Left renal pelvis (tissue), 4 donors: ENCODE measurements around the gene NAXD. TPM values are rescaled to one million over a fixed set of nuclear protein-coding genes. Genes with fewer than 3 reads are reported as not detected.
"Not testable (repeated sequence)": the region's sequence is repeated elsewhere in the genome, so short reads cannot be mapped to it uniquely, and the experiment has no call there.

Experiments used
- DNase-seq, 4 donors: peaks; one replicate each; pipeline ENCODE4 v3.0.0-alpha.2; 2013; ENCODE audit warnings: low read depth in 4 of 4, low spot score in 3 of 4
- polyA plus RNA-seq, 4 donors: library from polyadenylated mRNA; unstranded; fragments of 120-200 nt; gene quantifications; one replicate each; pipeline ENCODE4 v1.2.1, GENCODE V29; 2013; ENCODE audit not compliant: insufficient read length in 4 of 4

Gene NAXD
- polyA plus RNA-seq, 4 donors, result 33.8 to 50.5 (median 41.3) TPM

GRCh38 chr13:110661256-110661655 is 45.9 kb downstream of the NAXD start:
- DNase-seq, result no peak

- DNase-seq, result no peak
Observed at GRCh38 chr13:110662091-110662490, 46.7 kb downstream of the NAXD start.

GRCh38 chr13:110662777-110663443 is 47.6 kb downstream of the NAXD start:
- no peak for DNase-seq

- DNase-seq, result no peak
Observed at GRCh38 chr13:110663491-110663890, 48.1 kb downstream of the NAXD start.

- no peak for DNase-seq
Observed at GRCh38 chr13:110664041-110664440, 48.7 kb downstream of the NAXD start.

GRCh38 chr13:110664673-110665072 is 49.3 kb downstream of the NAXD start:
- no peak for DNase-seq

- no peak for DNase-seq
Observed at GRCh38 chr13:110665491-110666254, 50.3 kb downstream of the NAXD start.

- no peak for DNase-seq
Observed at GRCh38 chr13:110666255-110666533, 50.8 kb downstream of the NAXD start.

GRCh38 chr13:110669036-110669435 is 53.7 kb downstream of the NAXD start:
- DNase-seq, result no peak

GRCh38 chr13:110669814-110670213 is 54.5 kb downstream of the NAXD start:
- DNase-seq, result not testable (repeated sequence)

- no peak for DNase-seq
Observed at GRCh38 chr13:110676595-110677587, 61.5 kb downstream of the NAXD start.

GRCh38 chr13:110677731-110678545 is 62.6 kb downstream of the NAXD start:
- no peak for DNase-seq

GRCh38 chr13:110680852-110681251 is 65.5 kb downstream of the NAXD start:
- DNase-seq, result no peak

GRCh38 chr13:110681868-110682550 is 66.7 kb downstream of the NAXD start:
- DNase-seq, result no peak

GRCh38 chr13:110682746-110683145 is 67.4 kb downstream of the NAXD start:
- no peak for DNase-seq

- no peak for DNase-seq
Observed at GRCh38 chr13:110683203-110683883, 68.0 kb downstream of the NAXD start.

GRCh38 chr13:110683921-110684320 is 68.6 kb downstream of the NAXD start:
- DNase-seq, result no peak

GRCh38 chr13:110684388-110685056 is 69.2 kb downstream of the NAXD start:
- DNase-seq, result no peak
